ENCODE data around the gene ATCAY. TPM values are rescaled to one million over a fixed set of nuclear protein-coding genes. Genes with fewer than 3 reads are reported as not detected.

The ATCAY gene
- total and polyA plus RNA-seq, 2 of the 13 experiments (the other 11 are each of a cell fraction or from before 2014, with no cell fraction given) = not detected

DNA sequence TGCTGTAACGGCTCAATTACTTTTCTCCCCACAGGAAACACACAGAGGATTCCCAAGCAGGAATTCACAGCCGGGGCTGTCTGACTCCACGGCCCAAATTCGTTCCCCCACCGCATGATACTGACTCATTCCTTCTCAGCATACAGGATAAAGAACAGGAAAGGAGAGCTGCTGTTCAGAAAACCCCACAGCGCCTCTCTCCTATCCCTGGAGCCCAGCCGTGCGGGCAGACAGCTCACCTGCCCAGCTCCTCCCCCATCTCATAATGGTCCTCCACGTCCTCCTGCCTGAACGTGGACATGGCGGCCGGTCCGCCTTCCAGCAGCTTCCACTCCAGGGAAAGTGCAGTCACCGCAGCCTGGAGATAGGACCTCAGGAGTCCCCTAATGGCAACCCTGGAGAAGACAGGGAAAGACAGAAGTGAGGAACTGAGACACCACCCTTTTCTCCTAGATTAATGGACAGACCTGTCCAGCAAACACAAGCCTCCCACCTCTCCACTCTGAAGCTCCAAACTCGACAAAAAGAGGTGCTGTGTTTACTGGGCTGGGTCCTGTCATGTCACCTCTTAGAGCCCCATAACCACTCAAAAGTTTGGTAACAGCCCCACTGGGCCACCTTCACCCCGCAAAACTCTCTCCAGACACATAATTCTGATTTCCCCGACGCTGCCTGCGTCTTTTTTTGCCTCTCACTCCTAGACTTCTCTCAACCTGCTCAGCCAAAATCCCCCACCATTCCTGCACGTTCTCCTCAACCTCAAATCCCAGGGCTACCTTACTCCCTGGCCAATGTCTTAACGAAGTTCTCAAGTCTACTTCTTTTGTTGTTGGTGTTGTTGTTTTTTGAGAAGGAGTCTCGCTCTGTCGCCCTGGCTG is 89.2 kb downstream of the ATCAY start (continued):
- TF ChIP-seq ZNF768 (CRISPR knock-in tag; IDR thresholded peaks at IDR 0.05) (0 out of 2 replicates have a peak, but pooled peaks have one; percentile 23), ZNF121 (CRISPR knock-in tag; IDR thresholded peaks at IDR 0.05) (0 out of 2 replicates have a peak, but pooled peaks have one; percentile 14), ZNF263 (CRISPR knock-in tag; IDR thresholded peaks at IDR 0.05) (peak; percentile 92), ZNF564 (CRISPR knock-in tag; IDR thresholded peaks at IDR 0.05) (no peak), ZNF281 (CRISPR knock-in tag; IDR thresholded peaks at IDR 0.05; ENCODE audit: borderline replicate concordance) (peak; percentile 61; the same call in 1 of the 2 replicates), ZNF891 (CRISPR knock-in tag; IDR thresholded peaks at IDR 0.05) (0 out of 2 replicates have a peak, but pooled peaks have one; percentile 6), YY1 (IDR thresholded peaks at IDR 0.05; ENCODE audit: insufficient read depth, insufficient replicate concordance, low read depth, low read length) (peak; percentile 50)
- TF ChIP-seq, protein P1, sequence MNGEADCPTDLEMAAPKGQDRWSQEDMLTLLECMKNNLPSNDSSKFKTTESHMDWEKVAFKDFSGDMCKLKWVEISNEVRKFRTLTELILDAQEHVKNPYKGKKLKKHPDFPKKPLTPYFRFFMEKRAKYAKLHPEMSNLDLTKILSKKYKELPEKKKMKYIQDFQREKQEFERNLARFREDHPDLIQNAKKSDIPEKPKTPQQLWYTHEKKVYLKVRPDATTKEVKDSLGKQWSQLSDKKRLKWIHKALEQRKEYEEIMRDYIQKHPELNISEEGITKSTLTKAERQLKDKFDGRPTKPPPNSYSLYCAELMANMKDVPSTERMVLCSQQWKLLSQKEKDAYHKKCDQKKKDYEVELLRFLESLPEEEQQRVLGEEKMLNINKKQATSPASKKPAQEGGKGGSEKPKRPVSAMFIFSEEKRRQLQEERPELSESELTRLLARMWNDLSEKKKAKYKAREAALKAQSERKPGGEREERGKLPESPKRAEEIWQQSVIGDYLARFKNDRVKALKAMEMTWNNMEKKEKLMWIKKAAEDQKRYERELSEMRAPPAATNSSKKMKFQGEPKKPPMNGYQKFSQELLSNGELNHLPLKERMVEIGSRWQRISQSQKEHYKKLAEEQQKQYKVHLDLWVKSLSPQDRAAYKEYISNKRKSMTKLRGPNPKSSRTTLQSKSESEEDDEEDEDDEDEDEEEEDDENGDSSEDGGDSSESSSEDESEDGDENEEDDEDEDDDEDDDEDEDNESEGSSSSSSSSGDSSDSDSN (CRISPR knock-in tag; IDR thresholded peaks at IDR 0.05) = peak; percentile 20; the same call in 1 of the 2 replicates
- TF ChIP-seq, protein P2, sequence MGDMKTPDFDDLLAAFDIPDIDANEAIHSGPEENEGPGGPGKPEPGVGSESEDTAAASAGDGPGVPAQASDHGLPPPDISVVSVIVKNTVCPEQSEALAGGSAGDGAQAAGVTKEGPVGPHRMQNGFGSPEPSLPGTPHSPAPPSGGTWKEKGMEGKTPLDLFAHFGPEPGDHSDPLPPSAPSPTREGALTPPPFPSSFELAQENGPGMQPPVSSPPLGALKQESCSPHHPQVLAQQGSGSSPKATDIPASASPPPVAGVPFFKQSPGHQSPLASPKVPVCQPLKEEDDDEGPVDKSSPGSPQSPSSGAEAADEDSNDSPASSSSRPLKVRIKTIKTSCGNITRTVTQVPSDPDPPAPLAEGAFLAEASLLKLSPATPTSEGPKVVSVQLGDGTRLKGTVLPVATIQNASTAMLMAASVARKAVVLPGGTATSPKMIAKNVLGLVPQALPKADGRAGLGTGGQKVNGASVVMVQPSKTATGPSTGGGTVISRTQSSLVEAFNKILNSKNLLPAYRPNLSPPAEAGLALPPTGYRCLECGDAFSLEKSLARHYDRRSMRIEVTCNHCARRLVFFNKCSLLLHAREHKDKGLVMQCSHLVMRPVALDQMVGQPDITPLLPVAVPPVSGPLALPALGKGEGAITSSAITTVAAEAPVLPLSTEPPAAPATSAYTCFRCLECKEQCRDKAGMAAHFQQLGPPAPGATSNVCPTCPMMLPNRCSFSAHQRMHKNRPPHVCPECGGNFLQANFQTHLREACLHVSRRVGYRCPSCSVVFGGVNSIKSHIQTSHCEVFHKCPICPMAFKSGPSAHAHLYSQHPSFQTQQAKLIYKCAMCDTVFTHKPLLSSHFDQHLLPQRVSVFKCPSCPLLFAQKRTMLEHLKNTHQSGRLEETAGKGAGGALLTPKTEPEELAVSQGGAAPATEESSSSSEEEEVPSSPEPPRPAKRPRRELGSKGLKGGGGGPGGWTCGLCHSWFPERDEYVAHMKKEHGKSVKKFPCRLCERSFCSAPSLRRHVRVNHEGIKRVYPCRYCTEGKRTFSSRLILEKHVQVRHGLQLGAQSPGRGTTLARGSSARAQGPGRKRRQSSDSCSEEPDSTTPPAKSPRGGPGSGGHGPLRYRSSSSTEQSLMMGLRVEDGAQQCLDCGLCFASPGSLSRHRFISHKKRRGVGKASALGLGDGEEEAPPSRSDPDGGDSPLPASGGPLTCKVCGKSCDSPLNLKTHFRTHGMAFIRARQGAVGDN (CRISPR knock-in tag; IDR thresholded peaks at IDR 0.05) = peak; percentile 47
- TF ChIP-seq, protein P3, sequence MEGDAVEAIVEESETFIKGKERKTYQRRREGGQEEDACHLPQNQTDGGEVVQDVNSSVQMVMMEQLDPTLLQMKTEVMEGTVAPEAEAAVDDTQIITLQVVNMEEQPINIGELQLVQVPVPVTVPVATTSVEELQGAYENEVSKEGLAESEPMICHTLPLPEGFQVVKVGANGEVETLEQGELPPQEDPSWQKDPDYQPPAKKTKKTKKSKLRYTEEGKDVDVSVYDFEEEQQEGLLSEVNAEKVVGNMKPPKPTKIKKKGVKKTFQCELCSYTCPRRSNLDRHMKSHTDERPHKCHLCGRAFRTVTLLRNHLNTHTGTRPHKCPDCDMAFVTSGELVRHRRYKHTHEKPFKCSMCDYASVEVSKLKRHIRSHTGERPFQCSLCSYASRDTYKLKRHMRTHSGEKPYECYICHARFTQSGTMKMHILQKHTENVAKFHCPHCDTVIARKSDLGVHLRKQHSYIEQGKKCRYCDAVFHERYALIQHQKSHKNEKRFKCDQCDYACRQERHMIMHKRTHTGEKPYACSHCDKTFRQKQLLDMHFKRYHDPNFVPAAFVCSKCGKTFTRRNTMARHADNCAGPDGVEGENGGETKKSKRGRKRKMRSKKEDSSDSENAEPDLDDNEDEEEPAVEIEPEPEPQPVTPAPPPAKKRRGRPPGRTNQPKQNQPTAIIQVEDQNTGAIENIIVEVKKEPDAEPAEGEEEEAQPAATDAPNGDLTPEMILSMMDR (CRISPR knock-in tag; IDR thresholded peaks at IDR 0.05) = 0 out of 2 replicates have a peak, but pooled peaks have one; percentile 29
